Fibroblast of villous mesenchyme (primary cell): Measurements from ENCODE around the gene PCARE. TPM values are rescaled to one million over a fixed set of nuclear protein-coding genes. Genes with fewer than 3 reads are reported as not detected.

Source experiments
- DNase-seq: peaks from one replicate; pipeline ENCODE4 v3.0.0-alpha.2; 2010; ENCODE audit warnings: low read depth
- H3K4me3 ChIP-seq: 2 replicates; pipeline ENCODE4 v1.5.1; 2011; ENCODE audit warnings: low read depth, mild to moderate bottlenecking, low read length
- CTCF ChIP-seq: IDR thresholded peaks from 2 replicates; pipeline ENCODE4 v1.5.1; 2012; ENCODE audit warnings: low read depth, mild to moderate bottlenecking, low read length; ENCODE audit not compliant: insufficient read depth
- total RNA-seq: library from RNA; depleted of rRNA; stranded (reverse); fragments of >200 nt; gene quantifications from 2 replicates; pipeline ENCODE4 v1.2.3, GENCODE V29; 2012

Gene PCARE
- total RNA-seq, 1 donor, result not detected

DNA sequence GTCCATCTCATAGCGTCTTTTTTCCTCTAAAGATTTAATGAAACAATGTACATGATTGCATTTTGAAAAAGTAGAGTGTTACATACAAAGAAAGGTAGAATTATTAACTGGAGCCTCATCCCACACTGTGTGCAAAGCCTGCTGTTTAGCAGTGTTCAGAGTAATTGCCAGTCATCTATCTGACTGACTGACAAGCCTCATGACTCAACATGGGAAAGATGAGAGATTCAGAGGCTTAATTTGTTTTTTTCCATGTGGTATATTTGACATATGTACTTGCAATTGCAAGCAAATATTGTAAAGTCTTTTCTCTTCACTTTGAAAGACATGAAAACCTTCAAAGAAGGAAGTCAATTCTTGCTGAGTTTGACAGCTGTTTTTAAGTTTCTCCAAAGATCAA, 14.7 kb downstream of the PCARE start:
- no peak for DNase-seq
- no peak for TF ChIP-seq CTCF
- H3K4me3 ChIP-seq, result no peak overlapping the region

- no peak for TF ChIP-seq CTCF
- no peak for DNase-seq
- no peak overlapping the region for H3K4me3 ChIP-seq
Measured at GRCh38 chr2:29057006-29057405, 17.3 kb downstream of the PCARE start.

DNA sequence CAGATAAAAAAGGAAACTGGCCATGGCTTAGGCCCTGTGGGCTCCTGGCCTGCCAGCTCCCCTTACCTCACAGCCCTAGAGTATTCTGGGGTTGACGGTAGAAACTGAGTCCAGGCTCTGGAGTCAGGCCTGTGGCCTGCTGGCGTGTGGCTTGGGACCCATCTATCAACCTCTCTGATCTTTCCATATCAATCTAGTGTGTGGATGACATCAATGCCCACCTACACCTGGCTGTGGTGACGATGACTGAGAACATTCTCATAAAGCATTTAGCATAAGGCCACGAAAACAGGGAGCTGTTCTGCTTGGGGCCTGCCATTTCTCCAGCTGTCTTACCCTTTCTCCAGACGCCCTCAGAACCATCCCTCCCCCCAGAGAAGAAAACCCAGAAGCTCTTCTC, 17.9 kb downstream of the PCARE start:
- no peak for DNase-seq
- H3K4me3 ChIP-seq, result no peak overlapping the region
- no peak for TF ChIP-seq CTCF

DNA sequence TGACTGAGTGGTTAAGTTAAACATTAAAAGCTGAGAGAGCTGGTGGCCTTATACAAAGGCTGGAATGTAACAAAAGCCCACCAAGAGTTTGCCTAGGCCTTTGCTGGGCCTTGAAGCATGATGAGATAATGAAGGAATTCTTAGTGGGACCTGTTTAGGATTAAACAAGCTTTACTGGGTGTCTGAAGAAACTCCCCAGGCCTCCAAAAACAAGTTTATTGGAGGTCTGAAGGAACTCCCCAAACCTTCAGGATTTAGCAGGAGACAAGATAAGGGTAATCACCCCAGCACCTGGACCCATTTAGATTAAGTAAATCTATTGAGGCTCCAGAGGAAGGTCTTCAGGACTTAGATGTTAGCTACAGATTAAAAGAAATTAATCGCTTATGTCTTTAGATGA, 18.7 kb downstream of the PCARE start:
- TF ChIP-seq CTCF, result no peak
- peak; percentile 66 for DNase-seq
- no peak overlapping the region for H3K4me3 ChIP-seq

GRCh38 chr2:29054430-29054829, 19.9 kb downstream of the PCARE start:
- no peak overlapping the region for H3K4me3 ChIP-seq
- no peak for DNase-seq
- TF ChIP-seq CTCF, result no peak

DNA sequence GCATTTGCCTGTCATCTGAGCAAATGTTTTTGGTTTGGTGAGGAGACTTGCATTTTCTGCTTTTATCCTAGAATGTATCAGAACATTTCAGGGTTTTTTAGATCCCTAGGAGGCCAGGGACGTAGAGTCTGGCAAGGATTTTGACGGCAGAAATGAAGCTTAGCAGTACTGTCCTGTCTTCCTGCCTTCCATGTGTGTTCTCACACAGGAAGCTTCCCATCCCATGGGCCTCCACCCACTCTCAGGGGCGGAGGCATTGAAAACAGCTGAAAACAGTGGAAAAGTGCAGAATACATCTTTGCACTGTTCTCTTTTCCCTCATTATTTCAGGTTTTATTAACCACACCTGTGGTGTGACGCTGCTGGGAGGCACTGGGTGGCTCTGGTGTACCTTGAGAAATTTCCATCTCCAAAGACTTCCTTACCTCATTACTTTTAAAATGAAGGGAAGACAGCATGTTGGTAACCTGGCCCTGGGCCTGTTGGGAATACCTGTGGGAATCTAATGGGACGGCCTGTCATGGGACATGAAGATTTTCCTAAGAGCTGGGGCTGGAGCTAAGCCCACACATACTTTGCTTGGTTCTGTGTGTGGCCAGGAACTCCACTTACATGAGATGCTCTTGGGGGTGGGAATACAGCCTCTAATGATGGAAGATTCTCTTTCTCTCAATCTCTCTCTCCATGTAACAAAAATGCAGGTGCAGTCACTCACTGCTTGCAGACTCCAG, 20.5 kb downstream of the PCARE start:
- no peak for DNase-seq

More for the DNA sequence above, 20.5 kb downstream of the PCARE start:
- H3K4me3 ChIP-seq, result no peak overlapping the region
- no peak for TF ChIP-seq CTCF
